Upper lobe of right lung (tissue), 1 donor: ENCODE measurements around the gene TP63. TPM values are rescaled to one million over a fixed set of nuclear protein-coding genes. Genes with fewer than 3 reads are reported as not detected.
A peak's percentile ranks its signal among the peaks of the same experiment; 100 is the strongest.

Experiments
- ATAC-seq: fragments of 200-7000 bp; cut with Tn5 transposase; one replicate; pipeline ENCODE4 v1.9.1; 2020; ENCODE audit warnings: mild to moderate bottlenecking, moderate library complexity
- DNase-seq: peaks from one replicate; pipeline ENCODE4 v3.0.0-alpha.2; 2020
- H3K27ac ChIP-seq: fragments of 200-600 bp; one replicate; pipeline ENCODE4 v1.8.0; 2022
- H3K27me3 ChIP-seq: fragments of 200-600 bp; one replicate; pipeline ENCODE4 v1.8.0; 2022; ENCODE audit warnings: mild to moderate bottlenecking
- H3K36me3 ChIP-seq: fragments of 200-600 bp; one replicate; pipeline ENCODE4 v1.8.0; 2022
- H3K4me1 ChIP-seq: fragments of 200-600 bp; one replicate; pipeline ENCODE4 v1.8.0; 2022
- H3K4me3 ChIP-seq: fragments of 200-600 bp; one replicate; pipeline ENCODE4 v1.8.0; 2022; ENCODE audit warnings: mild to moderate bottlenecking
- H3K9me3 ChIP-seq: fragments of 200-600 bp; one replicate; pipeline ENCODE4 v1.8.0; 2022
- CTCF ChIP-seq: fragments of 200-600 bp; IDR thresholded peaks from one replicate; pipeline ENCODE4 v1.8.0; 2022; ENCODE audit warnings: antibody characterized with exemption
- intact Hi-C: fragments of 100-400 bp; cut with DNase I; formaldehyde crosslinking; loops from one replicate; pipeline ENCODE4 v1.11.0; 2022
- total RNA-seq: library from RNA; stranded (reverse); fragmentation: NEBNext Ultra II Directional; extraction: Animal tissue kit (Norgen Biotek cat#: 25700); gene quantifications from one replicate; pipeline ENCODE4 v1.2.1, GENCODE V29; 2021
- donor health status: DM: no; HTN: yes; CAD: no; lungs with severe emphysema.

Gene TP63
- total RNA-seq, 1 donor from 2014 or later, result 1.3 TPM

GRCh38 chr3:189727158-189727557 is 96.0 kb downstream of the TP63 start:
- Histone ChIP-seq H3K27me3 (no peaks in the 10 kb centered on the region), H3K36me3 (no peaks in the 10 kb centered on the region), H3K4me1 (no peaks in the 10 kb centered on the region), H3K27ac (no peak overlapping the region), H3K9me3 (no peaks in the 10 kb centered on the region), H3K4me3 (no peak overlapping the region)
- DNase-seq, result no peak
- ATAC-seq, result no peak
- no peak for TF ChIP-seq CTCF
- intact Hi-C loops, result no loop called here

- TF ChIP-seq CTCF, result no peak
- DNase-seq (no peak), ATAC-seq (peak; percentile 56)
- Histone ChIP-seq H3K9me3 (no peaks in the 10 kb centered on the region), H3K4me3 (no peak overlapping the region), H3K27ac (no peak overlapping the region), H3K36me3 (no peaks in the 10 kb centered on the region), H3K4me1 (no peaks in the 10 kb centered on the region), H3K27me3 (no peaks in the 10 kb centered on the region)
- intact Hi-C loops, result no loop called here
These were observed 96.7 kb downstream of the TP63 start for GRCh38 chr3:189727898-189728297.

- no peaks in the 10 kb centered on the region for H3K4me1 ChIP-seq
- DNase-seq (no peak), ATAC-seq (no peak)
- no peak for TF ChIP-seq CTCF
- no peak overlapping the region for H3K4me3 ChIP-seq
- H3K36me3 ChIP-seq, result no peaks in the 10 kb centered on the region
- no peak overlapping the region for H3K27ac ChIP-seq
- H3K27me3 ChIP-seq, result no peaks in the 10 kb centered on the region
- intact Hi-C loops, result no loop called here
- H3K9me3 ChIP-seq, result no peaks in the 10 kb centered on the region
These were observed 97.7 kb downstream of the TP63 start for GRCh38 chr3:189728915-189729314.

GRCh38 chr3:189734061-189734460 is 102.9 kb downstream of the TP63 start:
- ATAC-seq, result no peak

GRCh38 chr3:189735913-189736312 is 104.7 kb downstream of the TP63 start:
- no peak overlapping the region for H3K4me3 ChIP-seq
- no peaks in the 10 kb centered on the region for H3K27me3 ChIP-seq
- no peak for DNase-seq
- no peak for ATAC-seq
- no peak overlapping the region for H3K27ac ChIP-seq
- no peaks in the 10 kb centered on the region for H3K9me3 ChIP-seq
- intact Hi-C loops, result no loop called here
- H3K36me3 ChIP-seq, result no peaks in the 10 kb centered on the region
- no peaks in the 10 kb centered on the region for H3K4me1 ChIP-seq
- no peak for TF ChIP-seq CTCF

More at GRCh38 chr3:189734061-189734460, 102.9 kb downstream of the TP63 start:
- no peak for TF ChIP-seq CTCF
- Histone ChIP-seq H3K4me1 (no peaks in the 10 kb centered on the region), H3K27ac (no peak overlapping the region), H3K4me3 (no peak overlapping the region), H3K36me3 (no peaks in the 10 kb centered on the region), H3K9me3 (no peaks in the 10 kb centered on the region), H3K27me3 (no peaks in the 10 kb centered on the region)
- DNase-seq, result peak; percentile 69
- intact Hi-C loops, result no loop called here

GRCh38 chr3:189737071-189737470 is 105.9 kb downstream of the TP63 start:
- DNase-seq (no peak), ATAC-seq (no peak)
- H3K9me3 ChIP-seq, result no peaks in the 10 kb centered on the region
- no peak for TF ChIP-seq CTCF
- no peak overlapping the region for H3K4me3 ChIP-seq
- intact Hi-C loops, result no loop called here
- no peaks in the 10 kb centered on the region for H3K4me1 ChIP-seq
- no peaks in the 10 kb centered on the region for H3K27me3 ChIP-seq
- no peak overlapping the region for H3K27ac ChIP-seq
- H3K36me3 ChIP-seq, result no peaks in the 10 kb centered on the region
